ENCODE results near the gene COL28A1. TPM values are rescaled to one million over a fixed set of nuclear protein-coding genes. Genes with fewer than 3 reads are reported as not detected.

The COL28A1 gene
- polyA plus RNA-seq, 3 donors = not detected

DNA sequence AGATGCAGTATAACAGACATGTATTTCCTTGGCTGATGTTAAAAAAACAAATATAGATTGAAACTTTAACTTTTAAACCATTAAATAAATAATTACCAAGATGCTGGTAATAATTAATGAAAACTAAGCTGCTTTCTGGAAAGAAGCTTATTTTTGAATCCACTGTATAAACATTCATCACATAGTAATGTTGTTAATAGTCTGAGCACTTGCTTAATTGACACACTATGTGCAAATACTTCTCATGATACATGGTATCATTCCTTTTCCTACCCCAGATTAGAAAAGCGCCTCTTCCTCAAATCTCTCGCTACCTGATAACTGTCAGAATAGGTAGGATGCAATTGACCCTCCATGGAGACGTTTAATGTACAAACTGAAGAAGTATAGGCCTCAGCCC lies 15.0 kb upstream of the COL28A1 start:
- H3K79me2 ChIP-seq (ENCODE audit: insufficient read depth, low read length) = no peaks in the 10 kb centered on the region
- H3K36me3 ChIP-seq (replicated peaks in 1 of 2; ENCODE audit: control insufficient read depth in 1 of 2, insufficient read depth in 2 of 2, low read length in 2 of 2) = no peaks in the 10 kb centered on the region
- no peaks in the 10 kb centered on the region for H3K9me3 ChIP-seq (replicated peaks in 1 of 2; ENCODE audit: control insufficient read depth in 1 of 2, insufficient read depth in 1 of 2, low read length in 2 of 2)
- no peaks in the 10 kb centered on the region for H3K36me3 Mint-ChIP-seq
- no peak overlapping the region for H3K4me2 ChIP-seq (replicated peaks; ENCODE audit: extremely low read depth, low read length, poor library complexity, severe bottlenecking)
- TF ChIP-seq, protein P1, sequence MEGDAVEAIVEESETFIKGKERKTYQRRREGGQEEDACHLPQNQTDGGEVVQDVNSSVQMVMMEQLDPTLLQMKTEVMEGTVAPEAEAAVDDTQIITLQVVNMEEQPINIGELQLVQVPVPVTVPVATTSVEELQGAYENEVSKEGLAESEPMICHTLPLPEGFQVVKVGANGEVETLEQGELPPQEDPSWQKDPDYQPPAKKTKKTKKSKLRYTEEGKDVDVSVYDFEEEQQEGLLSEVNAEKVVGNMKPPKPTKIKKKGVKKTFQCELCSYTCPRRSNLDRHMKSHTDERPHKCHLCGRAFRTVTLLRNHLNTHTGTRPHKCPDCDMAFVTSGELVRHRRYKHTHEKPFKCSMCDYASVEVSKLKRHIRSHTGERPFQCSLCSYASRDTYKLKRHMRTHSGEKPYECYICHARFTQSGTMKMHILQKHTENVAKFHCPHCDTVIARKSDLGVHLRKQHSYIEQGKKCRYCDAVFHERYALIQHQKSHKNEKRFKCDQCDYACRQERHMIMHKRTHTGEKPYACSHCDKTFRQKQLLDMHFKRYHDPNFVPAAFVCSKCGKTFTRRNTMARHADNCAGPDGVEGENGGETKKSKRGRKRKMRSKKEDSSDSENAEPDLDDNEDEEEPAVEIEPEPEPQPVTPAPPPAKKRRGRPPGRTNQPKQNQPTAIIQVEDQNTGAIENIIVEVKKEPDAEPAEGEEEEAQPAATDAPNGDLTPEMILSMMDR (IDR thresholded peaks at IDR 0.05) = no peak
- no peak for DNase-seq
- H3K9ac ChIP-seq (ENCODE audit: insufficient read depth, low read length, poor library complexity, severe bottlenecking) = no peak overlapping the region
- H3K4me3 Mint-ChIP-seq = no peak overlapping the region
- H4K20me1 ChIP-seq (ENCODE audit: insufficient read depth, low read length) = no peaks in the 10 kb centered on the region
- no peak overlapping the region for H3K27ac ChIP-seq (ENCODE audit: low read depth in 1 of 2, low read length in 2 of 2)
- H3K9me3 Mint-ChIP-seq = no peaks in the 10 kb centered on the region
- no peaks in the 10 kb centered on the region for H3K4me1 Mint-ChIP-seq
- no peak overlapping the region for H3K4me3 ChIP-seq (replicated peaks in 1 of 3; ENCODE audit: low read depth in 2 of 3, low read length in 3 of 3)
- H2AFZ ChIP-seq (ENCODE audit: insufficient read depth, low read depth, low read length, poor library complexity, severe bottlenecking) = no peak overlapping the region
- intact Hi-C loops (cut with micrococcal nuclease) = no loop called here
- no peaks in the 10 kb centered on the region for H3K27me3 ChIP-seq (ENCODE audit: control insufficient read depth in 2 of 2, insufficient read depth in 2 of 2, low read length in 2 of 2)
- peaks cover 0 to 2% (median 0%) of the 10 kb centered on the region in 3 donors for H3K27me3 Mint-ChIP-seq (ENCODE audit: low read depth in 3 of 3)
- no CpG with 5 or more reads among the region's 3 CpGs for WGBS (ENCODE audit: insufficient coverage)
- H3K27ac Mint-ChIP-seq = no peak overlapping the region
- H3K4me1 ChIP-seq (ENCODE audit: control insufficient read depth in 1 of 2, insufficient read depth in 2 of 2, low read length in 2 of 2) = no peaks in the 10 kb centered on the region

DNA sequence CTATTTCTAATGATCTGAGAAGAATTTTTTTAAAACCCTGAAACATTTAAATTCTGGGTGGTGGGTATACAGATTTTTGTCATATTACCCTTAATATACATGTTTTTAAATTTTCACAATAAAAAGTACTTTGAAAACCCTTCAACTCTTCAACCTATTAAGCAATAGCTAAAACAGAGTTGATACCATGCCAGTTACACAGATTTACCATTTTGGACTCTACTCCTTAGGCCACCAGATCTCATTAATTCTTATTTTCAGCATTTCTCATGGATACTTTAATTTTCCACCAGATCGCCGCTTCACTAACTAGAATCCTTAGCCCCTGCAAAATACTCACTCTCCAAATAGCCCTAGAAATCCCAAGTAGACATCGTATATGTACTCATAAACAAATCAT lies 12.7 kb upstream of the COL28A1 start:
- DNase-seq = no peak
- Mint-ChIP-seq H3K4me1 (no peaks in the 10 kb centered on the region), H3K4me3 (no peak overlapping the region), H3K36me3 (no peaks in the 10 kb centered on the region), H3K27ac (no peak overlapping the region), H3K9me3 (no peaks in the 10 kb centered on the region), H3K27me3 (ENCODE audit: low read depth in 3 of 3) (peaks cover 0 to 2% (median 0%) of the 10 kb centered on the region in 3 donors)
- Histone ChIP-seq H3K36me3 (replicated peaks in 1 of 2; ENCODE audit: control insufficient read depth in 1 of 2, insufficient read depth in 2 of 2, low read length in 2 of 2) (no peaks in the 10 kb centered on the region), H3K79me2 (ENCODE audit: insufficient read depth, low read length) (no peaks in the 10 kb centered on the region), H3K4me1 (ENCODE audit: control insufficient read depth in 1 of 2, insufficient read depth in 2 of 2, low read length in 2 of 2) (no peaks in the 10 kb centered on the region), H3K9ac (ENCODE audit: insufficient read depth, low read length, poor library complexity, severe bottlenecking) (no peak overlapping the region), H3K9me3 (replicated peaks in 1 of 2; ENCODE audit: control insufficient read depth in 1 of 2, insufficient read depth in 1 of 2, low read length in 2 of 2) (no peaks in the 10 kb centered on the region), H2AFZ (ENCODE audit: insufficient read depth, low read depth, low read length, poor library complexity, severe bottlenecking) (no peak overlapping the region), H3K27me3 (ENCODE audit: control insufficient read depth in 2 of 2, insufficient read depth in 2 of 2, low read length in 2 of 2) (no peaks in the 10 kb centered on the region), H4K20me1 (ENCODE audit: insufficient read depth, low read length) (no peaks in the 10 kb centered on the region), H3K27ac (ENCODE audit: low read depth in 1 of 2, low read length in 2 of 2) (no peak overlapping the region), H3K4me2 (replicated peaks; ENCODE audit: extremely low read depth, low read length, poor library complexity, severe bottlenecking) (no peak overlapping the region), H3K4me3 (replicated peaks in 1 of 3; ENCODE audit: low read depth in 2 of 3, low read length in 3 of 3) (no peak overlapping the region)
- 100% methylated on average over 3 of the region's 3 CpGs for WGBS (ENCODE audit: insufficient coverage)
- TF ChIP-seq, protein P1 (IDR thresholded peaks at IDR 0.05) = no peak
- intact Hi-C loops (cut with micrococcal nuclease) = no loop called here
